HUDEP-2 (cell line): ENCODE data around the gene EBF3.
"Not testable (repeated sequence)": the region's sequence is repeated elsewhere in the genome, so short reads cannot be mapped to it uniquely, and the experiment has no call there.

Experiments
- DNase-seq, 76 experiments: peaks; one replicate each; lab custom pipeline; 2025; ENCODE audit not compliant: unreplicated experiment in 76 of 76; lab: John Stamatoyannopoulos, UW

Gene EBF3

GRCh38 chr10:129932751-129933433, 31.2 kb downstream of the EBF3 start:
- no peak for DNase-seq

- DNase-seq, result no peak
These were observed 31.9 kb downstream of the EBF3 start for GRCh38 chr10:129932182-129932581.

GRCh38 chr10:129929343-129930292, 34.5 kb downstream of the EBF3 start:
- DNase-seq, result no peak

GRCh38 chr10:129927351-129928120, 36.5 kb downstream of the EBF3 start:
- DNase-seq, result no peak

GRCh38 chr10:129926066-129927055, 37.7 kb downstream of the EBF3 start:
- DNase-seq, result no peak

GRCh38 chr10:129924375-129925085, 39.5 kb downstream of the EBF3 start:
- DNase-seq, result no peak

- no peak for DNase-seq
These were observed 41.4 kb downstream of the EBF3 start for GRCh38 chr10:129922598-129923123.

GRCh38 chr10:129921801-129922597, 42.1 kb downstream of the EBF3 start:
- DNase-seq, result no peak

- no peak for DNase-seq
These were observed 42.9 kb downstream of the EBF3 start for GRCh38 chr10:129921065-129921670.

GRCh38 chr10:129920187-129920586, 43.9 kb downstream of the EBF3 start:
- not testable (repeated sequence) for DNase-seq

GRCh38 chr10:129919358-129919757, 44.7 kb downstream of the EBF3 start:
- no peak for DNase-seq

- DNase-seq, result no peak
These were observed 45.2 kb downstream of the EBF3 start for GRCh38 chr10:129918836-129919235.

GRCh38 chr10:129918401-129918800, 45.7 kb downstream of the EBF3 start:
- DNase-seq, result no peak

- DNase-seq, result no peak
These were observed 46.1 kb downstream of the EBF3 start for GRCh38 chr10:129917936-129918335.

GRCh38 chr10:129916506-129916995, 47.5 kb downstream of the EBF3 start:
- no peak for DNase-seq

- no peak for DNase-seq
These were observed 48.3 kb downstream of the EBF3 start for GRCh38 chr10:129915526-129916378.

GRCh38 chr10:129914960-129915359, 49.1 kb downstream of the EBF3 start:
- DNase-seq, result no peak
